GM12892 (cell line): Measurements from ENCODE around the gene SPTB.

ENCODE experiments used
- POLR2A ChIP-seq: IDR thresholded peaks from 2 replicates; pipeline ENCODE4 v1.6.1; 2011; ENCODE audit warnings: low read depth, low read length, control low read depth
- POLR2AphosphoS5 ChIP-seq: IDR thresholded peaks from 2 replicates; pipeline ENCODE4 v1.6.1; 2011; ENCODE audit warnings: low read depth, low read length, control low read depth
- TAF1 ChIP-seq: IDR thresholded peaks from 2 replicates; pipeline ENCODE4 v1.6.1; 2011; ENCODE audit warnings: low read depth, mild to moderate bottlenecking, control low read depth, low read length, borderline replicate concordance

DNA sequence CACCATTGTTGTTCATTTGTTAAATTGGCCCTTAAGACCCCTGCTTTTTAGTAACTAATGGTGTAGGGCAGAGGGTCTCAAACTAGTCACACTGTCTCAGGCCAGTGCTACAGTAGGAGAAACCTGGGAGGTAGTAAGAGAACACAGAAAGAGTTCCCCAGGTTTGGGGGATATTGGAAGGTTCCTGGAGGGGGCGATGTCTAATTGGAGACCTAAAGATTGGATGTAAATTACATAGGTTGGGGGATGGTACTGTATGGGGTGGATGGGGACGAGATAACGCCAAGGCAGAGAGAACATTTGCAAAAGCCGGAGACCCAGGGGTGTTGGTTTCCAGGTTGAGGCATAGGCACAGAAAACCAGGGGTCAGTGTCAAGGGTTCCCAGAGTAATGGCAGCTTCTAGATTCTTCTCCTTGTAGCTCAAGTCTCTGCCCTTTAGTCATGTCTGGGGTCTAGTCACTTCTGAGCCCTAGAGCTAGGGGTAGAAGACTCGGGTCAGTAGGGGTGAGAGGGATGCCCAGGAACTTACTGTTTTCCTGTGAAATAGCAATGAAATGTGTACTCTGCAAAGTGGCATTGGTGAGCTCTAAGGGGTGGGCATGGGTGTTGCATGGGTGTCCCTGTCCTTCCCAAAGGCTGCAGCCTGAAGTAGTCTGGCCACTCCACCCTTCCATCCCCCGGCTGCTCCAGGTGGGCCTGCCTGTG, 153.7 kb downstream of the SPTB start:
- TF ChIP-seq POLR2AphosphoS5 (no peak), TAF1 (no peak), POLR2A (no peak)
